Activated CD8-positive, alpha-beta T cell treated with anti-CD3 and anti-CD28 coated beads for 36 hours (primary cell): ENCODE measurements around the gene ADM2. TPM values are rescaled to one million over a fixed set of nuclear protein-coding genes. Genes with fewer than 3 reads are reported as not detected.
"Not testable (repeated sequence)": the region's sequence is repeated elsewhere in the genome, so short reads cannot be mapped to it uniquely, and the experiment has no call there.

Experiments
- ATAC-seq: fragments of 200-7000 bp; cut with Tn5 transposase; one replicate; pipeline ENCODE4 v1.10.0; 2021; ENCODE audit warnings: mild to moderate bottlenecking, moderate library complexity
- CTCF ChIA-PET: fragments of 350-600 bp; sonication (Branson Sonifier 250); formaldehyde crosslinking; loops from one replicate; lab custom pipeline; 2021; ENCODE audit warnings: antibody characterized with exemption; lab: Charles Lee
- POLR2A ChIA-PET: fragments of 350-600 bp; sonication (Branson Sonifier 250); formaldehyde crosslinking; loops from one replicate; lab custom pipeline; 2021; ENCODE audit warnings: antibody characterized with exemption; lab: Charles Lee
- DNase-seq: peaks from one replicate; pipeline ENCODE4 v3.0.0-alpha.2; 2020
- H3K27ac Mint-ChIP-seq: one replicate; pipeline ENCODE4 v1.8.0; 2021; ENCODE audit warnings: mild to moderate bottlenecking, mixed read lengths
- H3K27me3 Mint-ChIP-seq: one replicate; pipeline ENCODE4 v1.8.0; 2021; ENCODE audit warnings: mixed read lengths
- H3K36me3 Mint-ChIP-seq: one replicate; pipeline ENCODE4 v1.8.0; 2021; ENCODE audit warnings: low read depth, mixed read lengths
- H3K4me1 Mint-ChIP-seq: one replicate; pipeline ENCODE4 v1.8.0; 2021; ENCODE audit warnings: low read depth, mixed read lengths
- H3K4me3 Mint-ChIP-seq: one replicate; pipeline ENCODE4 v1.8.0; 2021; ENCODE audit warnings: mild to moderate bottlenecking, moderate library complexity, mixed read lengths
- H3K9me3 Mint-ChIP-seq: one replicate; pipeline ENCODE4 v1.8.0; 2021; ENCODE audit warnings: mixed read lengths
- intact Hi-C: fragments of 100-400 bp; cut with micrococcal nuclease; formaldehyde crosslinking; loops from one replicate; pipeline ENCODE4 v1.10.0; 2022
- total RNA-seq, 2 experiments: library from RNA; stranded (reverse); gene quantifications; one replicate each; pipeline ENCODE4 v1.2.3, GENCODE V29; 2021
- TF ChIP-seq, protein P1 (sequence below): fragments of 200-600 bp; IDR thresholded peaks from one replicate; pipeline ENCODE4 v1.8.0; 2022; ENCODE audit warnings: antibody characterized with exemption, mild to moderate bottlenecking

Gene ADM2
- total RNA-seq, 2 experiments from 2014 or later: 5.5 to 6.8 TPM

DNA sequence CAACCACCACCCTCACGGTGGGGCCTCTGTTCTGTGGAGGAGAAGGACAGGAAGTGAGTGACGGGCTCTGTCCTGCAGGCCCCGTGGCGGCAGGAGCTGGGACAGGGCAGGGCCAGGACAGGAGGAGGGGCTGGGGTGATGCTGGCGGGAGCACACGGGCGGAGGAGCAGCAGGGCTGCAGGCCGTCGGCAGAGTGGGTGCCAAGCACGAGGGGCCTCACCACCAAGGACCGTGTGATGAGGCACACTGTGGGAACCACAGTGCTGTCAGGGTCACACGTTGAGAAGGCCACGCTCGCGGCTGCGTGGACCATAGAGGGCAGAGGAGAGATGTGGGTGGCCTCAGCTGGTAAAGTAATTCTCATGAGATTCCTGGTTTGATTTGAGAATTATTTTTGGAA, 35.5 kb downstream of the ADM2 start:
- H3K27ac Mint-ChIP-seq: no peak overlapping the region
- ATAC-seq: no peak
- ChIA-PET CTCF (interaction anchor here (0.7 to 0.9 kb wide), 2 partner anchors 8 to 156 kb away, joined by 3 read pairs; no protein-coding TSS in a partner anchor), POLR2A (interaction anchor here (1.0 to 5.0 kb wide), 2 partner anchors 8 to 9 kb away, joined by 5 to 58 read pairs; partner anchors contain the start of gene SCO2)
- no peak overlapping the region for H3K4me3 Mint-ChIP-seq
- intact Hi-C loops: no loop called here
- H3K9me3 Mint-ChIP-seq: no peaks in the 10 kb centered on the region
- DNase-seq: no peak
- TF ChIP-seq, protein P1, sequence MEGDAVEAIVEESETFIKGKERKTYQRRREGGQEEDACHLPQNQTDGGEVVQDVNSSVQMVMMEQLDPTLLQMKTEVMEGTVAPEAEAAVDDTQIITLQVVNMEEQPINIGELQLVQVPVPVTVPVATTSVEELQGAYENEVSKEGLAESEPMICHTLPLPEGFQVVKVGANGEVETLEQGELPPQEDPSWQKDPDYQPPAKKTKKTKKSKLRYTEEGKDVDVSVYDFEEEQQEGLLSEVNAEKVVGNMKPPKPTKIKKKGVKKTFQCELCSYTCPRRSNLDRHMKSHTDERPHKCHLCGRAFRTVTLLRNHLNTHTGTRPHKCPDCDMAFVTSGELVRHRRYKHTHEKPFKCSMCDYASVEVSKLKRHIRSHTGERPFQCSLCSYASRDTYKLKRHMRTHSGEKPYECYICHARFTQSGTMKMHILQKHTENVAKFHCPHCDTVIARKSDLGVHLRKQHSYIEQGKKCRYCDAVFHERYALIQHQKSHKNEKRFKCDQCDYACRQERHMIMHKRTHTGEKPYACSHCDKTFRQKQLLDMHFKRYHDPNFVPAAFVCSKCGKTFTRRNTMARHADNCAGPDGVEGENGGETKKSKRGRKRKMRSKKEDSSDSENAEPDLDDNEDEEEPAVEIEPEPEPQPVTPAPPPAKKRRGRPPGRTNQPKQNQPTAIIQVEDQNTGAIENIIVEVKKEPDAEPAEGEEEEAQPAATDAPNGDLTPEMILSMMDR: no peak
- no peaks in the 10 kb centered on the region for H3K27me3 Mint-ChIP-seq
- H3K4me1 Mint-ChIP-seq: peaks cover 22% of the 10 kb centered on the region
- peaks cover 37% of the 10 kb centered on the region for H3K36me3 Mint-ChIP-seq

DNA sequence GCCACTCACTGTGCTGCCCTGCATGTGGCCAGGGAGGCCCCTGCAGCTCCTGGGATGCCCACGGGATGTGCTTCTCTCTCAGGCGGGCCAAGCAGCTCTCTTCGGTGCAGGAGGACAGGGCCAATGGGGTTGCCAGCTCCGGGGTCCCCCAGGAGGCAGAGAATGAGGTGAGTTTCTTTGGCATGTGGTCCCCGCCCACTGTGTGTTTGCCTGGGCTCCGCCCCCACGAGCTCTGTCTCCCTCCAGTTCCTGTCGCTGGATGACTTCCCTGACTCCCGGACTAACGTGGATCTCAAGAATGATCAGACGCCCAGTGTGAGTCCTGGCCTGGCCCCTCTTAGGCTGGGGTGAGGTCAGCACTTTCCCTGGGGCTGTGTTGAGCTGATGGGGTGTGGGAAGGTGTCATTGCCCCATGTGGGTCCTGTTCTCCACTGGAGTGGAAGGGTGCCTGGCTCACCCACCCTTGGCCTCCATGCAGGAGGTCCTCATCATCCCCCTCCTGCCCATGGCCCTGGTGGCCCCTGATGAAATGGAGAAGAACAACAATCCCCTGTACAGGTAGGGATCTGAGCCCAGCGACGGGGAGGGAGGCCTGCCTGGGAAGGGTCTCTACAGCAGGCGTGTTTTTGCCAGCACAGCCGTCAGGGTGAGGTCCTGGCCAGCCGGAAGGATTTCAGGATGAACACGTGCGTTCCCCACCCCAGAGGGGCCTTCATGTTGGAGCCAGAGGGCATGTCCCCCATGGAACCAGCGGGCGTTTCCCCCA, 36.3 kb downstream of the ADM2 start:
- CTCF ChIA-PET: interaction anchor here (0.9 kb wide), 1 partner anchor 9 kb away, joined by 3 read pairs; no protein-coding TSS in a partner anchor
- H3K36me3 Mint-ChIP-seq: peaks cover 33% of the 10 kb centered on the region

DNA sequence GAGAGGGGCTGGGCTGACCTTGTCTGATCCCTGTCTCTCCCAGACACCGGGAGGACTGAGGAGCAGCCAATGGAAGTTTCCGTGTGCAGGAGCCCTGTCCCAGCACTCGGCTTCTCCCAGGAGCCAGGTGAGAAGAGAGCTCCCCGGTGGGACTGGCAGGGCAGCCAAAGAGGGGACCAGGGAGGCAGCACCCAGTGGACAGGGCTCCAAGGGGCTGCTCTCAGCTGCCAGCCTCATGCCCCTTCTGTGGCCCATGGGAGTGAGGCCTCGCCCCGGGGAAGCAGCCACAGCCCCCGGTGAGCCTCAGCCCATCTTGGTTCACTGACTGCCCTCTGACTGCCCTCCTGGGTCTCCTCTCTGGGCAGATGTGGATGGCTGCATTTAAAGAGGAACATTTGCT, 37.3 kb downstream of the ADM2 start:
- TF ChIP-seq, protein P1: no peak
- Mint-ChIP-seq H3K4me1 (peaks cover 13% of the 10 kb centered on the region), H3K9me3 (no peaks in the 10 kb centered on the region), H3K27me3 (no peaks in the 10 kb centered on the region), H3K4me3 (no peak overlapping the region), H3K27ac (no peak overlapping the region), H3K36me3 (peaks cover 35% of the 10 kb centered on the region)
- ATAC-seq: no peak
- CTCF ChIA-PET: interaction anchor here (1.2 kb wide), 1 partner anchor 308 kb away, joined by 3 read pairs; no protein-coding TSS in a partner anchor
- no peak for DNase-seq
- POLR2A ChIA-PET: interaction anchor here (0.9 to 3.0 kb wide), 3 partner anchors 9 to 29 kb away, joined by 3 to 26 read pairs (median 4); partner anchors contain the start of genes LMF2 and NCAPH2
- intact Hi-C loops: no loop called here

More for the DNA sequence above, 36.3 kb downstream of the ADM2 start:
- no peaks in the 10 kb centered on the region for H3K27me3 Mint-ChIP-seq
- POLR2A ChIA-PET: interaction anchor here (1.0 to 5.0 kb wide), 3 partner anchors 8 to 9 kb away, joined by 5 to 58 read pairs (median 26); partner anchors contain the start of genes LMF2, NCAPH2 and SCO2
- TF ChIP-seq, protein P1: no peak
- ATAC-seq: no peak
- intact Hi-C loops: no loop called here
- H3K4me1 Mint-ChIP-seq: peaks cover 16% of the 10 kb centered on the region
- H3K27ac Mint-ChIP-seq: no peak overlapping the region
- no peaks in the 10 kb centered on the region for H3K9me3 Mint-ChIP-seq
- no peak overlapping the region for H3K4me3 Mint-ChIP-seq
- no peak for DNase-seq

DNA sequence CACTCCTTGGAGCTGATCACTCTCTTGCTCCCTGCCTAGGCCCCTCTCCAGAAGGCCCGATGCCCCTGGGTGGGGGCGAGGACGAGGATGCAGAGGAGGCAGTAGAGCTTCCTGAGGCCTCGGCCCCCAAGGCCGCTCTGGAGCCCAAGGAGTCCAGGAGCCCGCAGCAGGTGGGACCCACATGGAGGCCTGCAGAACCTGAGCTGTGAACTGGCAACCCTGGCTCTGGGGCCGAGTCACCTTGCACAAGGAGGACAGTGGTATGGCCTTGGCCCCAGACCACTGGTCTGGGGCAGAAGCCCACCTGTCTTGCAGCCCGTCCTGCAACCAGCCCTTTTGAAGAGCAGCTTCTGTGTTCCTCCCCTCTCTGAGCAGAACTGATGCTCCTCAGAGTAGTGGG, 37.8 kb downstream of the ADM2 start:
- H3K27me3 Mint-ChIP-seq: no peaks in the 10 kb centered on the region
- no peak overlapping the region for H3K4me3 Mint-ChIP-seq
- peaks cover 13% of the 10 kb centered on the region for H3K4me1 Mint-ChIP-seq
- H3K27ac Mint-ChIP-seq: no peak overlapping the region
- intact Hi-C loops: no loop called here
- ATAC-seq: no peak
- CTCF ChIA-PET: interaction anchor here (1.2 kb wide), 1 partner anchor 309 kb away, joined by 3 read pairs; no protein-coding TSS in a partner anchor
- H3K9me3 Mint-ChIP-seq: no peaks in the 10 kb centered on the region
- POLR2A ChIA-PET: interaction anchor here (0.8 to 3.0 kb wide), 5 partner anchors 9 to 65 kb away, joined by 3 to 26 read pairs (median 4); partner anchors contain the start of genes LMF2 and NCAPH2
- H3K36me3 Mint-ChIP-seq: peaks cover 35% of the 10 kb centered on the region
- DNase-seq: no peak
- TF ChIP-seq, protein P1: no peak

DNA sequence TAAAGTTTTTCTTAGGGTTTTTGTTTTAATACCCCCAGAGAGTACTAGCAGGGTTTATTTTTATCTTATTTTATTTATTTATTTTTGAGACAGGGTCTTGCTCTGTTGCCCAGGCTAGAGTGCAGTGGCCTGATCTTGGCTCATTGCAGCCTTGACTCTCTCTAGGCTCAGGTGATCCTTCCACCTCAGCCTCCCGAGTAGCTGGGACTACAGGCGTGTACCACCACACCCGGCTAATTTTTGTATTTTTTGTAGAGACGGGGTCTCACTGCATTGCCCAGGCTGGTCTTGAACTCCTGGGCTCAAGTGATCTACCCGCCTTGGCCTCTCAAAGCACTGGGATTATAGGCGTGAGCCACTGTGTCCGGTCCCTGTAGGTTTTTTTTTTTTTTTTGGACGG, 38.8 kb downstream of the ADM2 start:
- H3K27ac Mint-ChIP-seq, H3K9me3 Mint-ChIP-seq, intact Hi-C loops, DNase-seq, H3K4me3 Mint-ChIP-seq, ATAC-seq, CTCF ChIA-PET, H3K27me3 Mint-ChIP-seq: not testable (repeated sequence)
- Mint-ChIP-seq H3K4me1 (peaks cover 11% of the 10 kb centered on the region), H3K36me3 (peaks cover 34% of the 10 kb centered on the region)
- POLR2A ChIA-PET: interaction anchor here (3.0 kb wide), 1 partner anchor 11 kb away, joined by 26 read pairs; the partner anchor contains the start of genes LMF2 and NCAPH2
